Measurements from ENCODE around the gene TEX13D.
"Not testable (repeated sequence)": the region's sequence is repeated elsewhere in the genome, so short reads cannot be mapped to it uniquely, and the experiment has no call there.

Gene TEX13D

GRCh38 chrX:124328765-124329164 is 3.7 kb upstream of the TEX13D start:
- H3K27ac ChIP-seq, result no peak overlapping the region
- TF ChIP-seq CTCF (conservative IDR thresholded peaks at IDR 0.05), result no peak
- no peak for TF ChIP-seq ZFX (IDR thresholded peaks at IDR 0.05)

- no peak overlapping the region for H3K27ac ChIP-seq
- TF ChIP-seq ZFX (IDR thresholded peaks at IDR 0.05), result no peak
- TF ChIP-seq CTCF (conservative IDR thresholded peaks at IDR 0.05), result no peak
These were observed 1.4 kb downstream of the TEX13D start for GRCh38 chrX:124333862-124334261.

GRCh38 chrX:124334555-124334954 is 2.1 kb downstream of the TEX13D start:
- H3K27ac ChIP-seq, result not testable (repeated sequence)

- H3K27ac ChIP-seq, result no peak overlapping the region
- TF ChIP-seq ZFX (IDR thresholded peaks at IDR 0.05) (no peak), CTCF (conservative IDR thresholded peaks at IDR 0.05) (no peak)
These were observed 3.1 kb downstream of the TEX13D start for GRCh38 chrX:124335598-124335997.

GRCh38 chrX:124337916-124338315 is 5.5 kb downstream of the TEX13D start:
- TF ChIP-seq CTCF (conservative IDR thresholded peaks at IDR 0.05) (no peak), ZFX (IDR thresholded peaks at IDR 0.05) (no peak)
- no peak overlapping the region for H3K27ac ChIP-seq

GRCh38 chrX:124338733-124339514 is 6.5 kb downstream of the TEX13D start:
- no peak overlapping the region for H3K27ac ChIP-seq
- TF ChIP-seq ZFX (IDR thresholded peaks at IDR 0.05), result no peak
- TF ChIP-seq CTCF (conservative IDR thresholded peaks at IDR 0.05), result no peak

GRCh38 chrX:124341396-124342132 is 9.1 kb downstream of the TEX13D start:
- H3K27ac ChIP-seq, result no peak overlapping the region
- no peak for TF ChIP-seq CTCF (conservative IDR thresholded peaks at IDR 0.05)
- TF ChIP-seq ZFX (IDR thresholded peaks at IDR 0.05), result no peak

Data from C4-2B (cell line).